SH-SY5Y (cell line): Measurements from ENCODE around the gene SH3TC2.

Experiments
- GATA2 ChIP-seq: IDR thresholded peaks from 2 replicates; pipeline ENCODE4 v1.6.1; 2011; ENCODE audit warnings: mild to moderate bottlenecking, low read depth, low read length
- GATA3 ChIP-seq: IDR thresholded peaks from 2 replicates; pipeline ENCODE4 v1.6.1; 2011; ENCODE audit warnings: low read depth, mild to moderate bottlenecking, low read length, moderate library complexity

DNA sequence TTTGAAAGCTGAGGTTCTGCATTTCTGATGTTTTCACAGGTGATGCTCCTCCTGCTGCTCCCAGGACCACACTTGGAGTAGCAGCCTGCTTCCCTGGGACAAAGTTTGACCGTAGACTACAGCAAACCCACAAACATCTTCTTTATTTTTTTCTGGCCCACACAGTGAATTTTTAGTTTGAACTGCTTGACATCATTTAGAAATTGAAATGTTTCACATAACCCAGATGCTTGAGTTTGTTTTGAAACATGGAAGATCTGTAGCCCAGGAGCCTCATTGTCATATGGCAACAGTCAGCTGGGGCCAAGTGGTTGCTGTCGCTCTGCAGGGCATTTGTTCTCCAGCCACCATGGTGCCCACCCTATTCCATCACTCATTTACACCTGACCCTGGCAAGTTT lies 8.4 kb downstream of the SH3TC2 start:
- TF ChIP-seq GATA2 (no peak), GATA3 (no peak)
